A673 (cell line): ENCODE results near the gene LEF1. TPM values are rescaled to one million over a fixed set of nuclear protein-coding genes. Genes with fewer than 3 reads are reported as not detected.

Source experiments
- BruUV-seq: library from RNA; stranded (reverse); fragments of 400-500 nt; replicated peaks from 2 replicates; lab custom pipeline; 2021; lab: Mats Ljungman, UMichigan
- CTCF ChIA-PET: fragments of 300-600 bp; sonication (Branson Sonifier 250); formaldehyde crosslinking; loops from one replicate; lab custom pipeline; 2022; ENCODE audit warnings: antibody characterized with exemption; lab: Charles Lee
- POLR2A ChIA-PET: fragments of 300-600 bp; sonication (Branson Sonifier 250); formaldehyde crosslinking; loops from one replicate; lab custom pipeline; 2022; ENCODE audit warnings: antibody characterized with exemption; ENCODE audit not compliant: low non-redundant PET; lab: Charles Lee
- DNase-seq: peaks from one replicate; pipeline ENCODE4 v3.0.0-alpha.2; 2015; ENCODE audit warnings: low spot score
- H3K27ac ChIP-seq: fragments of 200-600 bp; sonication (generic); 2 replicates; pipeline ENCODE4 v1.5.1; 2016; ENCODE audit warnings: mixed run types, low read depth, mild to moderate bottlenecking, mixed read lengths, antibody characterized with exemption, low read length; ENCODE audit not compliant: poor library complexity, severe bottlenecking
- H3K27me3 ChIP-seq: fragments of 200-600 bp; sonication (generic); replicated peaks from 2 replicates; pipeline ENCODE4 v1.6.1; 2017; ENCODE audit warnings: mixed run types, low read depth, mild to moderate bottlenecking, mixed read lengths, antibody characterized with exemption, low read length; ENCODE audit not compliant: insufficient read depth, poor library complexity
- H3K36me3 ChIP-seq: fragments of 200-600 bp; sonication (generic); 2 replicates; pipeline ENCODE4 v1.6.1; 2016; ENCODE audit warnings: mixed run types, mild to moderate bottlenecking, mixed read lengths, antibody characterized with exemption, low read length; ENCODE audit not compliant: insufficient read depth, poor library complexity, severe bottlenecking
- H3K4me1 ChIP-seq: fragments of 200-600 bp; sonication (generic); 2 replicates; pipeline ENCODE4 v1.6.1; 2017; ENCODE audit warnings: mixed run types, mild to moderate bottlenecking, mixed read lengths, antibody characterized with exemption, low read length; ENCODE audit not compliant: insufficient read depth, poor library complexity, severe bottlenecking
- H3K4me3 ChIP-seq: fragments of 200-600 bp; sonication (generic); 2 replicates; pipeline ENCODE4 v1.5.1; 2016; ENCODE audit warnings: low read depth, mixed run types, mild to moderate bottlenecking, mixed read lengths, low read length; ENCODE audit not compliant: poor library complexity, severe bottlenecking
- H3K9me3 ChIP-seq: fragments of 200-600 bp; sonication (generic); 2 replicates; pipeline ENCODE4 v1.6.1; 2016; ENCODE audit warnings: mixed run types, low read depth, mild to moderate bottlenecking, mixed read lengths, antibody characterized with exemption, low read length; ENCODE audit not compliant: poor library complexity, severe bottlenecking
- CTCF ChIP-seq: fragments of 300-800, 200-600 bp; sonication (generic); conservative IDR thresholded peaks from 2 replicates; pipeline ENCODE4 v1.5.1; 2017; ENCODE audit warnings: low read depth, mild to moderate bottlenecking, antibody characterized with exemption, low read length, moderate library complexity, mixed read lengths
- EZH2 ChIP-seq: fragments of 200-600 bp; sonication (generic); IDR thresholded peaks from 2 replicates; pipeline ENCODE4 v1.6.1; 2017; ENCODE audit warnings: borderline replicate concordance, low read depth, mild to moderate bottlenecking, mixed read lengths, antibody characterized with exemption, low read length; ENCODE audit not compliant: poor library complexity, severe bottlenecking
- intact Hi-C: fragments of 100-400 bp; cut with micrococcal nuclease; formaldehyde crosslinking; loops from one replicate; pipeline ENCODE4 v1.10.0; 2022; ENCODE audit not compliant: unreplicated experiment
- total RNA-seq: library from RNA; stranded (reverse); gene quantifications from 2 replicates; pipeline ENCODE4 v1.2.3, GENCODE V29; 2021

Gene LEF1
- total RNA-seq, 1 experiment from 2014 or later = 2.5 TPM

- TF ChIP-seq EZH2 = no peak
- no peak for TF ChIP-seq CTCF
- POLR2A ChIA-PET = no interaction called here
- Histone ChIP-seq H3K36me3 (peaks cover 15% of the 10 kb centered on the region), H3K4me1 (no peaks in the 10 kb centered on the region), H3K9me3 (no peaks in the 10 kb centered on the region), H3K27ac (no peak overlapping the region), H3K4me3 (no peak overlapping the region), H3K27me3 (no peaks in the 10 kb centered on the region)
- BruUV-seq = no TSS peak
- intact Hi-C loops = no loop called here
- DNase-seq = no peak
- CTCF ChIA-PET = no interaction called here
These were observed 135.4 kb downstream of the LEF1 start for GRCh38 chr4:108033348-108033747.

- POLR2A ChIA-PET = no interaction called here
- Histone ChIP-seq H3K27me3 (no peaks in the 10 kb centered on the region), H3K4me1 (no peaks in the 10 kb centered on the region), H3K27ac (no peak overlapping the region), H3K36me3 (peaks cover 29% of the 10 kb centered on the region), H3K9me3 (no peaks in the 10 kb centered on the region), H3K4me3 (no peak overlapping the region)
- BruUV-seq = no TSS peak
- DNase-seq = no peak
- no peak for TF ChIP-seq CTCF
- TF ChIP-seq EZH2 = no peak
- CTCF ChIA-PET = no interaction called here
- intact Hi-C loops = no loop called here
These were observed 137.2 kb downstream of the LEF1 start for GRCh38 chr4:108031427-108032083.

- ChIA-PET CTCF (interaction anchor here (0.8 to 1.1 kb wide), 2 partner anchors 542 to 543 kb away, joined by 3 to 10 read pairs; no protein-coding TSS in a partner anchor), POLR2A (no interaction called here)
- intact Hi-C loops = no loop called here
These were observed 138.4 kb downstream of the LEF1 start for GRCh38 chr4:108030332-108030731.

More at GRCh38 chr4:108030332-108030731, 138.4 kb downstream of the LEF1 start:
- BruUV-seq = no TSS peak
- H3K27me3 ChIP-seq = no peaks in the 10 kb centered on the region
- no peaks in the 10 kb centered on the region for H3K4me1 ChIP-seq
- no peak for TF ChIP-seq EZH2
- peak; percentile 60 for TF ChIP-seq CTCF
- no peak overlapping the region for H3K27ac ChIP-seq
- H3K36me3 ChIP-seq = peaks cover 32% of the 10 kb centered on the region
- H3K9me3 ChIP-seq = no peaks in the 10 kb centered on the region
- DNase-seq = peak; percentile 50
- H3K4me3 ChIP-seq = no peak overlapping the region
